Left kidney (tissue), 2 donors: ENCODE measurements around the gene FAM118B. TPM values are rescaled to one million over a fixed set of nuclear protein-coding genes. Genes with fewer than 3 reads are reported as not detected.
"Not testable (repeated sequence)": the region's sequence is repeated elsewhere in the genome, so short reads cannot be mapped to it uniquely, and the experiment has no call there.

Source experiments
- DNase-seq: peaks from one replicate; pipeline ENCODE4 v3.0.0-alpha.2; 2013
- polyA plus RNA-seq: library from polyadenylated mRNA; unstranded; fragments of 120-200 nt; gene quantifications from one replicate; pipeline ENCODE4 v1.2.1, GENCODE V29; 2013; ENCODE audit not compliant: insufficient read length

Gene FAM118B
- polyA plus RNA-seq, 1 donor = 32.5 TPM

- DNase-seq = peak; percentile 98
Measured at GRCh38 chr11:126268708-126269579, 57.4 kb downstream of the FAM118B start, which contains the start of the genes FOXRED1 and SRPRA. Gene FOXRED1, plus strand, starts transcription at chr11:126269154. Its CDS starts 53 bp downstream, at chr11:126269207. Gene SRPRA, minus strand, starts transcription at chr11:126268895. Its CDS starts 91 bp downstream, at chr11:126268804.

DNA sequence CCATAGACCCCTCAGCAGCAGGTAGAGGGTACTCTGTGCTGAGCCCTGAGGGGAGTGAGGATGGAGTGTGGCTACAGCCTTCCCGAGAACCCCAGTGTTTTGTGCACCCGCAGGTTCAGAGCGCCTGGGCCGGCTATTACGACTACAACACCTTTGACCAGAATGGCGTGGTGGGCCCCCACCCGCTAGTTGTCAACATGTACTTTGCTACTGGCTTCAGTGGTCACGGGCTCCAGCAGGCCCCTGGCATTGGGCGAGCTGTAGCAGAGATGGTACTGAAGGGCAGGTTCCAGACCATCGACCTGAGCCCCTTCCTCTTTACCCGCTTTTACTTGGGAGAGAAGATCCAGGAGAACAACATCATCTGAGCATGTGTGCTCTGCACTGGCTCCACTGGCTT, 65.7 kb downstream of the FAM118B start:
- DNase-seq = no peak

- DNase-seq = no peak
Measured at GRCh38 chr11:126277780-126278179, 66.2 kb downstream of the FAM118B start.

- DNase-seq = no peak
Measured at GRCh38 chr11:126279191-126279590, 67.6 kb downstream of the FAM118B start.

- DNase-seq = no peak
Measured at GRCh38 chr11:126280595-126280994, 69.0 kb downstream of the FAM118B start.

DNA sequence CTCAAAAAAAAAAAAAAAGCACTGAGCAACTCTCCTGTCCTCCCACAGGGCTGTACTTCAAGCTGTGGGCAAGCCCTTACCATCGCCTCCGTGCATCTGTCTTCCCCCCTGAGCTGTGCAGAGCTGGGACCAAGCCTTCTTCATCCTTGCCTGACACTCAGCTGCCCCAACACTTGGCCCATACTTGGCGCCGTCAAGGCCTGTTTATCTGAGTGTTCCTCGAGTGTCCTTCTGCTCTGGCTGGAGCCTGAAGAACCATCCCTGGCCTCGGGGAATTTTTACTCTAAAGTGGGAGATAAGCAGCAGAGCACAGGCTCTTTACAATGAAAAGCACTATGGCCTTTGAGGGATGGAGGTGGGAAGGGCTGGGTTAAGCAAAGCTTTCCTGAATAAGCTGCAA, 69.7 kb downstream of the FAM118B start:
- DNase-seq = no peak

DNA sequence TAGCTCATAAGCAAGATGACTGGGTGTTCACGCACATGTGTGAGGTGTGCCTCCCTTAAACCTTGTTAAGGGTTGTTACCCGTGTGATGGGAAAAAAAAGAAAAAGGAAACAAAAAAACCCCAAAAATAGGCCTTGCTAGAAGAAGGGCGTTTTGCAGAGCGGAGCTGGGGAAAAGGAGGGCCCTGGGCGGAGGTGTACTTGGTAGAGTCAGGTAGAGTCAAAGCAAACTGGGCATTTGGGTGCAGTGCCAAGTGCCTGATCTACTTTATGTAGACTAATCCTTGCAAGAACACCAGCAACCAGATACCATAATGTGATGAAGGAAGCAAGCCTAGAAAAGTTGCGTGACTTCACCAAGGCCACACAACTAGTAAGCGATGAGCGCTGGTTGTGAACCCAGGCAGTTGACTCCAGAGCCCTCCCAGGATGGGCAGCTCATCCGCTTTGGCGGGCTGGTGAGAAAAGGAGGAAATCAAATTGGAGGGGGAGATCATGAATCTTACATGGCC, 70.1 kb downstream of the FAM118B start:
- DNase-seq = no peak

DNA sequence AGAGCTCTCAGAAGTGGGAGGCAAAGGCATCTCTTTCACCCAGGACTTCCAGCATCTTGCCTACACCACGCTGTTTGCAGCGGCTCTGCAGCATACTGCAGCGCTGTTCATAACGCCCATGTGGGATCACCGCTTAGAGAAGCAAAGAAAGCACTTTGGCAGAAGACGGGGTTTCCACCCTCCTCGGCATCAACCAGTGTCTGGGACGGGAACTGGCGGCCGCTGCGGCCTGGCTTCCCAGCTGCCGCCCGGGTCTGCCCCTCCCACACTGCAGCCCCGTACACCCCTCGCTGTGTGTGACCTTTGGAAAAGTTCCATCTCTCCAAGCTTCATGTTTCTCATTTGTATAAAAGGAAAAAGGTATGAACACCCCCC, 70.8 kb downstream of the FAM118B start:
- no peak for DNase-seq

DNA sequence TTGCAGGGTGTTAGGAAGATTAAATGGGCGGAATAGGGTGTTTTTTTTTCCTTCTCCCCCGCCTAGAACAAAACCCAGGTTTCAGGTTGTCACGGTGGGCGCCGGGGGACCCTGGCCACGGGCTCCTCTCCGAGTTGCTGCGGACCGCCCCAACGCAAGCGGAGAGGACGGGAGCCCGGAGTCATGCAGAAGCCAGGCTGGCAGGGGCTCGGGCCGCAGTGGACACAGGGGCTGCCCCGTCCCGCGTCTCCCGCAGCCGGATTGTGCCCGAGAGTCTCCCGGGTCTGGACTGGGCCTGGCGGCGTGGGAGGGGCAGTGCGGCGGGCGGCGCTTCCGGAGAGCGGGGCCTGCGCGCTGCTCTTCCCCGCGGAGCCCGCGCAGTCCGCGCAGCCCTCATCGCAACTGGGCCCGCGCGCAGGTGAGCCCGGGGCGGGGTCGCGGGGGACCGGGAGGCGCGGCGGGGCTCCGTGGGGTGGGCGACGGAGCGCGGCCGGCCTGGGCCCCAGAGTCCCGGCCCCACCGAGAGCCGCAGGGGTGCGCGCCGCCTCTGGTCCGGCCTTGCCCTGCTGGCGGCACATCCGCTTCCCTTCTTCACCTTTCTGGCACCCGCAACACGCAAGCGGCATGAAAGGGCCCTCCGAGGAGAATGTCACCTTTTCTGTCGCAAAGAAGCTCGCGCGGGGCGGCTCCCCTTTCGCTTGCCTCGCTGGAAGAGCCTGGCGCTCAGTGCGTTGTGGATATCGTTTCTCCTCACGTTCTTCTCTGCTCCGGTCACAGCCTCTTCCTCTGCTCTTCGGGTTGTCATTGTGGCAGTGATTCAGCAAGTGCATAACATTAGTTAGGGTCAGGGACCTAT, 71.4 kb downstream of the FAM118B start, which contains the start of gene TIRAP:
Gene TIRAP, plus strand, starts transcription at position 358 of the 856 bp plus-strand sequence. CDS start 7,802 bp downstream, outside the sequence.
- DNase-seq = peak; percentile 50

GRCh38 chr11:126284829-126285228, 73.2 kb downstream of the FAM118B start:
- no peak for DNase-seq

- no peak for DNase-seq
Measured at GRCh38 chr11:126288237-126288636, 76.7 kb downstream of the FAM118B start.

- DNase-seq = no peak
Measured at GRCh38 chr11:126290887-126291286, 79.3 kb downstream of the FAM118B start.

- no peak for DNase-seq
Measured at GRCh38 chr11:126293726-126294125, 82.1 kb downstream of the FAM118B start.

- DNase-seq = no peak
Measured at GRCh38 chr11:126297004-126297403, 85.4 kb downstream of the FAM118B start.

- peak; percentile 91 for DNase-seq
Measured at GRCh38 chr11:126303623-126304456, 92.3 kb downstream of the FAM118B start, which contains the start of gene DCPS. Gene DCPS, plus strand, starts transcription at chr11:126304060. Its CDS starts 21 bp downstream, at chr11:126304081.

DNA sequence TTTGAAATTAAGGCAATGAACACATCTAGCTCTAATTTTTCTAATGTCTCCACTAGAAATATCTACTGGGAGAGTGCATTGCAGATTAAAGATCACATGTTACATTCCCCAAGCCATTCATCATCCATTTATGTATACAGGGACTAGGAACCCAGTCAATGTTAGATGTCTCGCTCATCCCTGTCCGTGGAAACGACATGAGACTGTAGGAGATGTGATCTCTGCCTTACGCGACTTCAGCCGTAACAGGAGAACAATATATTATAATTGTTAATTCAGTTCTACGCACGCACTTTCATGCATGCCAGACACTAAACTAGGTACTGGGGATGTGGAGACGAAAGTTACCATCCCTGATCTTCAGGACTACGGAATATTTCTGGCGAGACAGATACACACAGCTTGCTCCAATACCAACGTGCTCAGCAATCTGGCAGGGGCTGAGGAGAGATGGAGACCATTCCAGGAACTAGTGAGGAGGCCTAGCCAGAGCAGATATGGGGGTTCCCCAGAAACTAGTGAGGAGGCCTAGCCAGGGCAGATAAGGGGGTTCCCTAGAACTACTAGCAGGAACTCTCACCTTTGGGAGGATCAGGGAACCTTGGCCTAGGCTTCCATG, 93.0 kb downstream of the FAM118B start:
- DNase-seq = no peak

GRCh38 chr11:126305699-126306098, 94.1 kb downstream of the FAM118B start:
- no peak for DNase-seq

DNA sequence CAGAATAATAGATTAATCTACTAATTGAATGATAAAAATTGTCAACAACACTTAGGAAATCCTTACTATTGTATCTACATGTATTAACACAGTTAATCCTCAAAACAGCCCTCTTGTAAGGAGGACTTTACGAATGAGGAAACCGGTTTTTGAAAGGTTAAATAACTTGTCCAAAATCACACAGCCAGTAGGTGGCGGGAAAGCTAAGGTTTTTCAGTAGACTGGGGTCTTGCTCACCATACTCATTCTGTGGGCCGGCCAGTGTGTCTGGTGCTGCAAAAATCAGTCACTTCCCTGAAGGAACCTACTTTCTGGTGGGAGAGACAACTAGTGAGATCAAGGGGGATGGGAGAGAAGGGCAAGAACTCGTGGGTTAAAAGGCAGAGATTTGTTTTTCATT, 96.1 kb downstream of the FAM118B start:
- no peak for DNase-seq

DNA sequence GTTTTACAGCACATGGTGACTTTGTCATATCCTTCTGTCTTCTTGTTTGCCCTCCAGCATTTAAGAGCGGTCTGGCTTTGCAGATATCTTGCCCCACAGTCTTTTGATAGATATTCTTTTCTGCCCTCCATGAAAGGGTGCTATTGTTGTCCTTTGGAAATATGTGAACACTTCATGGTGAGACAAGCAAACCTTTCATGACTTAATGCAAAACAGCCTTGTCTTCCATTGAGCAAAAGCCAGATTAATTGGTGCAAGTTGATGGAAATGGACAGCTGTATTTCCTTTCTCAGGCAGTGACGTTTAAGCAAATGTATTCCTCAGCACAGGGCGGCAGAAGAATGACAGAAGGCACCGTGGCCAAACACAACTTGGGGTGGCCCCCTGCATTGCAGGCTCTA, 96.7 kb downstream of the FAM118B start:
- DNase-seq = no peak

DNA sequence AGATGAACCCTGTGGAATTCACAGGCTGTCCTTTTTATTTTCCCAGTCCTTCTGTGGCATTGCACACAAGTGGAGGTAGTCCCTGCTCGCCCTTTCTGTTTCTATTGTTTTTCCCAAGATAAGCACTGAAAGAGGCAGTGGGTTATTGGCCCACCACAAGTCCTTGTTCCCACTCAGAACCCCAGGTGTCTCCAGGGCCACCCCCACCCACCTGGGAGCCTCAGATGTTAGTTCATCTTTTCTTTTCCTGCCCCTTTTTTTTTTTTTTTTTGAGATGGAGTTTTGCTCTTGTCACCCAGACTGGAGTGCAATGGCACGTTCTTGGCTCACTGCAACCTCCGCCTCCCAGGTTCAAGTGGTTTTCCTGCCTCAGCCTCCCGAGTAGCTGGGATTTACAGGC, 97.2 kb downstream of the FAM118B start:
- not testable (repeated sequence) for DNase-seq
